Stimulated activated CD4-positive, alpha-beta T cell treated with anti-CD3 and anti-CD28 coated beads, Interleukin-4, amount 100 ng/mL, for 1 hour (primary cell): ENCODE results near the gene RPL19.

ENCODE experiments used
- DNase-seq: peaks from one replicate; pipeline ENCODE4 v3.0.0-alpha.2; 2020

The RPL19 gene

GRCh38 chr17:39173526-39174274 is 26.4 kb upstream of the RPL19 start:
- DNase-seq, result no peak

GRCh38 chr17:39174920-39175694 is 25.0 kb upstream of the RPL19 start:
- peak; percentile 78 for DNase-seq

- DNase-seq, result no peak
Observed at GRCh38 chr17:39175695-39176093, 24.4 kb upstream of the RPL19 start.

GRCh38 chr17:39177256-39177655 is 22.8 kb upstream of the RPL19 start:
- DNase-seq, result no peak

- DNase-seq, result no peak
Observed at GRCh38 chr17:39178536-39178935, 21.5 kb upstream of the RPL19 start.

- no peak for DNase-seq
Observed at GRCh38 chr17:39181303-39181702, 18.8 kb upstream of the RPL19 start.

GRCh38 chr17:39183045-39183444 is 17.0 kb upstream of the RPL19 start:
- DNase-seq, result no peak

- no peak for DNase-seq
Observed at GRCh38 chr17:39183720-39184119, 16.4 kb upstream of the RPL19 start.

- DNase-seq, result no peak
Observed at GRCh38 chr17:39186481-39187002, 13.5 kb upstream of the RPL19 start.

GRCh38 chr17:39187152-39187830 is 12.8 kb upstream of the RPL19 start:
- DNase-seq, result no peak

GRCh38 chr17:39191750-39192510 is 8.2 kb upstream of the RPL19 start:
- DNase-seq, result no peak

- no peak for DNase-seq
Observed at GRCh38 chr17:39192901-39193300, 7.2 kb upstream of the RPL19 start.

- no peak for DNase-seq
Observed at GRCh38 chr17:39193346-39193745, 6.7 kb upstream of the RPL19 start.

GRCh38 chr17:39194089-39194984 is 5.7 kb upstream of the RPL19 start:
- no peak for DNase-seq

- DNase-seq, result no peak
Observed at GRCh38 chr17:39194985-39195524, 5.0 kb upstream of the RPL19 start.

GRCh38 chr17:39195568-39196160 is 4.4 kb upstream of the RPL19 start:
- no peak for DNase-seq

- no peak for DNase-seq
Observed at GRCh38 chr17:39196241-39196807, 3.8 kb upstream of the RPL19 start.

GRCh38 chr17:39196808-39197291 is 3.2 kb upstream of the RPL19 start:
- no peak for DNase-seq

GRCh38 chr17:39197380-39198185 is 2.5 kb upstream of the RPL19 start, which contains the start of gene CACNB1:
Gene CACNB1 (minus strand): TSS chr17:39197669. CDS start chr17:39197495, 174 bp downstream.
- DNase-seq, result peak; percentile 73
